Right lobe of liver (tissue), 6 donors: Measurements from ENCODE around the gene MYO1B. TPM values are rescaled to one million over a fixed set of nuclear protein-coding genes. Genes with fewer than 3 reads are reported as not detected.
"Not testable (repeated sequence)": the region's sequence is repeated elsewhere in the genome, so short reads cannot be mapped to it uniquely, and the experiment has no call there.

ENCODE experiments used
- ATAC-seq, 4 donors: fragments of 200-7000 bp; cut with Tn5 transposase; one replicate each; pipeline ENCODE4 v1.9.1; 2020; ENCODE audit warnings: mild to moderate bottlenecking in 4 of 4, moderate library complexity in 4 of 4
- DNase-seq, 3 donors: peaks; one replicate each; pipeline ENCODE4 v3.0.0-alpha.2; 2020
- H3K27ac ChIP-seq, 3 donors: fragments of 200-600 bp; one replicate each; pipeline ENCODE4 v1.8.0; 2022
- H3K27me3 ChIP-seq, 2 donors: fragments of 200-600 bp; one replicate each; pipeline ENCODE4 v1.8.0; 2022
- H3K36me3 ChIP-seq, 4 donors: fragments of 200-600 bp; sonication (generic) in 1 of 4; one replicate each; pipeline versions ENCODE4 v1.5.1 to v1.8.0; 2017 to 2022; ENCODE audit warnings: control low read depth in 1 of 4
- H3K4me1 ChIP-seq, 4 donors: fragments of 200-600 bp; sonication (generic) in 1 of 4; one replicate each; pipeline versions ENCODE4 v1.5.1 to v1.8.0; 2017 to 2022; ENCODE audit warnings: control low read depth in 1 of 4
- H3K4me3 ChIP-seq, 3 donors: fragments of 200-600 bp; one replicate each; pipeline ENCODE4 v1.8.0; 2022
- H3K9me3 ChIP-seq, 4 donors: fragments of 200-600 bp; sonication (generic) in 1 of 4; one replicate each; pipeline versions ENCODE4 v1.5.1 to v1.8.0; 2017 to 2022; ENCODE audit warnings: control low read depth in 1 of 4
- POLR2A ChIP-seq: fragments of 450-650 bp; IDR thresholded peaks from one replicate; pipeline ENCODE4 v1.6.1; 2017; ENCODE audit warnings: antibody characterized with exemption, mild to moderate bottlenecking
- WGBS: methylation state at CpG from one replicate; pipeline ENCODE4 v1.1.6; 2018; ENCODE audit warnings: low coverage, low lambda C conversion rate; ENCODE audit not compliant: insufficient coverage; ENCODE audit errors: missing lambda C conversion rate; 5-methylcytosine and 5-hydroxymethylcytosine counted together
- intact Hi-C, 2 donors: fragments of 100-400 bp; cut with DNase I; formaldehyde crosslinking; loops; one replicate each; pipeline versions ENCODE4 v1.11.2 to v1.14.1; 2022
- total RNA-seq, 6 experiments: library from RNA; depleted of rRNA in 2 of 6; stranded (reverse); fragments of >200 nt in 2 of 6; fragmentation: NEBNext Ultra II Directional in 3 of 6; extraction: Animal tissue kit (Norgen Biotek cat#: 25700) in 3 of 6; gene quantifications; one replicate each; pipeline versions ENCODE4 v1.1.0 to v1.2.4, GENCODE V29; 2016 to 2023
- TF ChIP-seq, protein P1 (sequence below), 4 donors: fragments of 200-600 bp in 3 of 4; fragments of 450-650 bp in 1 of 4; IDR thresholded peaks; one replicate each; pipeline versions ENCODE4 v1.5.1 to v1.8.0; 2016 to 2022; ENCODE audit warnings: antibody characterized with exemption in 4 of 4, mild to moderate bottlenecking in 2 of 4
- donor health status: DM: no; HTN: yes; CAD: no.
- donor health status: DM: no; HTN: no; CAD: no.
- donor health status: DM: no; HTN: no; CAD: no.
- donor health status: DM: no; HTN: yes; CAD: no.
- donor health status: DM: no; HTN: yes; CAD: no.

The MYO1B gene
- total RNA-seq, 6 experiments from 2014 or later, result 171 to 273 (median 221) TPM

DNA sequence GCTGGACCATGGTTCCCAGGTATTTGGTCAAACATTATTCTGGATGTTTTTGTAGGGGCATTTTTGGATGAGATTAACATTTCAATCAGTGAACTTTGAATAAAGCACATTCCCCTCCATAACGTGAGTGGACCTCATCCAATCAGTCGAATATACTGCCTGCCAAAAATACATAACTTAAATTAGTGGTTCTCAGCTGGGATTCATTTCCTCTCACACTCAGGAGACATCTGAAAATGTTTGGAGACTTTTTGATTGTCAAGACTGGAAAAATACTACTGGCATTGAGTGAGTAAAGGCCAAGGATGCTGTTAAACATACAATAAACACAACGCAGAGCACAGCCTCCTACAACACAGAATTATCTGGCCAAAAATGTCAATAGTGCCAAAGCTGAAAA is 198.2 kb downstream of the MYO1B start:
- TF ChIP-seq, protein P1, sequence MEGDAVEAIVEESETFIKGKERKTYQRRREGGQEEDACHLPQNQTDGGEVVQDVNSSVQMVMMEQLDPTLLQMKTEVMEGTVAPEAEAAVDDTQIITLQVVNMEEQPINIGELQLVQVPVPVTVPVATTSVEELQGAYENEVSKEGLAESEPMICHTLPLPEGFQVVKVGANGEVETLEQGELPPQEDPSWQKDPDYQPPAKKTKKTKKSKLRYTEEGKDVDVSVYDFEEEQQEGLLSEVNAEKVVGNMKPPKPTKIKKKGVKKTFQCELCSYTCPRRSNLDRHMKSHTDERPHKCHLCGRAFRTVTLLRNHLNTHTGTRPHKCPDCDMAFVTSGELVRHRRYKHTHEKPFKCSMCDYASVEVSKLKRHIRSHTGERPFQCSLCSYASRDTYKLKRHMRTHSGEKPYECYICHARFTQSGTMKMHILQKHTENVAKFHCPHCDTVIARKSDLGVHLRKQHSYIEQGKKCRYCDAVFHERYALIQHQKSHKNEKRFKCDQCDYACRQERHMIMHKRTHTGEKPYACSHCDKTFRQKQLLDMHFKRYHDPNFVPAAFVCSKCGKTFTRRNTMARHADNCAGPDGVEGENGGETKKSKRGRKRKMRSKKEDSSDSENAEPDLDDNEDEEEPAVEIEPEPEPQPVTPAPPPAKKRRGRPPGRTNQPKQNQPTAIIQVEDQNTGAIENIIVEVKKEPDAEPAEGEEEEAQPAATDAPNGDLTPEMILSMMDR (IDR thresholded peaks at IDR 0.05), result no peak
- no peak for TF ChIP-seq POLR2A
- Histone ChIP-seq H3K27ac (no peak overlapping the region), H3K9me3 (no peaks in the 10 kb centered on the region), H3K4me1 (peaks cover 0 to 5% (median 0%) of the 10 kb centered on the region in 4 donors), H3K4me3 (no peak overlapping the region), H3K27me3 (no peaks in the 10 kb centered on the region), H3K36me3 (no peaks in the 10 kb centered on the region)
- ATAC-seq (no peak), DNase-seq (no peak)
- WGBS, result 43% methylated on average over 3 of the region's 3 CpGs
- intact Hi-C loops, result no loop called here

DNA sequence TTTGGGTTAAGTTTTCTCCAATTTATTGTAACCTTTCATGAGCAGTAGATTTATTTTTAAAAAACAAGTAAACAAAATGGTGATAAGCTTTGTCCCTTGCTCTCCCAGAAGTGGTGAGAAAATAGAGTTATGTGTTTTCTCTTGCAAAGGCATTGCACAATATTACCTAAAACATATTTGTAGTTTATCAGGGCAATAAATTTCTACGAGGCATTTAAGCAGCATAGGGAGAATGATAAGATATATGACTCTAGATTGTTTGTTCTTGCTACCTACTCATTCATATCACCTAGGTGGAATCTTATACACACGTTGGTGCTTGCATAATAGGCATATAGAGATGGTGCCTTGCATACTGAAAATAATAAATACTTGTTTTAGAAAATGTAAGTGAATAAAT is 201.7 kb downstream of the MYO1B start:
- intact Hi-C loops, result no loop called here
- no peak for ATAC-seq
- no peak for TF ChIP-seq POLR2A
- TF ChIP-seq, protein P1 (IDR thresholded peaks at IDR 0.05), result no peak
- Histone ChIP-seq H3K27ac (no peak overlapping the region), H3K4me1 (peaks cover 0 to 5% (median 0%) of the 10 kb centered on the region in 4 donors), H3K9me3 (no peaks in the 10 kb centered on the region), H3K4me3 (no peak overlapping the region), H3K27me3 (no peaks in the 10 kb centered on the region), H3K36me3 (no peaks in the 10 kb centered on the region)
- WGBS, result 16% methylated on average over 2 of the region's 2 CpGs
- DNase-seq, result no peak

DNA sequence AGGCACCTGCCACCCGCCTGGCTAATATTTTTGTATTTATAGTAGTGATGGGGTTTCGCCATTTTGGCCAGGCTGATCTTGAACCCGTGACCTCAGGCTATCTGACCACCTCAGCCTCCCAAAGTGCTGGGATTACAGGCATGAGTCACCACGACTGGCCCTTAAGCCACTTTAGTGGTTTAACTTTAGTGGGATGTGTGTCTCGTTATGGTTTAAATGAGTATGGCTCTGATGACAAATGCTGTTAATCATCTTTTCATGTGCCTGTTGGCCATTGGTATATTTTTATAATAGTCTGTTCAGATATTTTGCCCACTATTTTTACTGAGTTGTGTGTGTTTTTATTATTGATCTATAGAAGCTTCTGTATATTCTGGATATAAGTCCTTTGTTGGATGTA is 205.9 kb downstream of the MYO1B start:
- intact Hi-C loops, result no loop called here
- no peak for ATAC-seq
- WGBS, result 76% methylated on average over 5 of the region's 5 CpGs

DNA sequence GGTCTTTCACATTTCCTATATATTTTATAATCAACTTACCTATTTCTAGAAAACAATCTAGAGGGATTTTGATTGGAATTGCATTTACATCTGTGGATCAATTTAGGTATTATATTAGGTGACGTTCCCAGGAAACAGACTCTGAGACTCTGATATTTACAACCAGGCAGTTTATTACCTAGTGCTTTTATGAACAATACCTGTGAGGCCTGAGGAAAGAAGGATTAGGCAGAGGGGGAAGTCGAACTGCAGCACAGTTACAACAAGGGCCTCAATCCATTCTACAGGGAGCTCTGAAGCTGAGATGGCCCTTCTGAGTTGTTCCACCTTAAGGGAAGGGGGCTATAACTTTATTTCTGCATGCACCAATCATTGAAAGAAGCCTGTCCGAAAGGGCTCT is 206.9 kb downstream of the MYO1B start:
- H3K27me3 ChIP-seq, result no peaks in the 10 kb centered on the region
- no peak overlapping the region for H3K27ac ChIP-seq
- H3K4me1 ChIP-seq, result no peaks in the 10 kb centered on the region
- DNase-seq (no peak), ATAC-seq (no peak)
- H3K9me3 ChIP-seq, result no peaks in the 10 kb centered on the region
- no peak overlapping the region for H3K4me3 ChIP-seq
- TF ChIP-seq, protein P1 (IDR thresholded peaks at IDR 0.05), result no peak
- TF ChIP-seq POLR2A, result no peak
- intact Hi-C loops, result no loop called here
- 73% methylated on average over 3 of the region's 3 CpGs for WGBS
- no peaks in the 10 kb centered on the region for H3K36me3 ChIP-seq

More for the DNA sequence above, 205.9 kb downstream of the MYO1B start:
- no peaks in the 10 kb centered on the region for H3K36me3 ChIP-seq
- peaks cover 0 to 5% (median 0%) of the 10 kb centered on the region in 4 donors for H3K4me1 ChIP-seq
- H3K27ac ChIP-seq, result no peak overlapping the region
- no peaks in the 10 kb centered on the region for H3K9me3 ChIP-seq
- TF ChIP-seq, protein P1 (IDR thresholded peaks at IDR 0.05), result no peak
- TF ChIP-seq POLR2A, result no peak
- no peaks in the 10 kb centered on the region for H3K27me3 ChIP-seq
- DNase-seq, result no peak
- no peak overlapping the region for H3K4me3 ChIP-seq

DNA sequence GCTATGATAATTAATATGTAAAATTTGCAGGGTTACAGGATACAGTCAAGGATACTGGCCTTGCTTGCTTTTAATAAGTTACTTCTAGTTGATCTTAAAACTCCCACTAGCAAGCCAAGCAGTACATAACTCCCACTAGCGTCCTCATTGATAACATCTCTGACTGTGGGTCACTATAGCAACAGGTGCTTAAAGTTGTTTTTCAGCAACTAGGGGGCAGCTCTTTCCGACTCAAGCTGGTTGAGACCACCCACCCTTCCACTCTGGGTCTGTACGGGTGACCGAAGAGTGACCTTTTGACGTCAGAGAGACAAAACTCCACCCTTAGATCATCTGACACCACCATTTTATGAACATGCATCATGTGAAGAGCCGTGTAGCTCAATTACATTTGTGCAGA is 208.6 kb downstream of the MYO1B start:
- DNase-seq, result no peak
- TF ChIP-seq, protein P1 (IDR thresholded peaks at IDR 0.05), result no peak
- TF ChIP-seq POLR2A, result no peak
- H3K9me3 ChIP-seq, result no peaks in the 10 kb centered on the region
- no peaks in the 10 kb centered on the region for H3K36me3 ChIP-seq
- no peaks in the 10 kb centered on the region for H3K4me1 ChIP-seq
- intact Hi-C loops, result no loop called here
- H3K27ac ChIP-seq, result no peak overlapping the region
- H3K27me3 ChIP-seq, result no peaks in the 10 kb centered on the region
- 82% methylated on average over 6 of the region's 6 CpGs for WGBS
- no peak for ATAC-seq
- no peak overlapping the region for H3K4me3 ChIP-seq

DNA sequence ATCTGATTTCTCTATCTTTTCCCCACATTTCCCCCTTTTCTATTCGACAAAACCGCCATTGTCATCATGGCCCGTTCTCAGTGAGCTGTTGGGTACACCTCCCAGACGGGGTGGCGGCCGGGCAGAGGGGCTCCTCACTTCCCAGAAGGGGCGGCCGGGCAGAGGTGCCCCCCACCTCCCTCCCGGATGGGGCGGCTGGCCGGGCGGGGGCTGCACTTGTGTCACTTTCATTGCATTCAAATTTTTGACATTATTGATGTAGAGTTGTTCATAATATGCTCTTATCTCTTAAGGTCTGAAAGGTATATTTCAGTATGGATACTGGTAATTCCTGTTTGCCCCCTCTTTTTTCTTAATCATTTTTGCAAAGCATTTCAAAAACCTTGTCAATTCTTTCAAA is 211.3 kb downstream of the MYO1B start:
- ATAC-seq, result not testable (repeated sequence)

More for the DNA sequence above, 211.3 kb downstream of the MYO1B start:
- H3K4me1 ChIP-seq, H3K4me3 ChIP-seq, H3K36me3 ChIP-seq, H3K27ac ChIP-seq, DNase-seq, H3K9me3 ChIP-seq, H3K27me3 ChIP-seq, intact Hi-C loops: not testable (repeated sequence)
- 75% methylated on average over 2 of the region's 12 CpGs for WGBS
